Lower lobe of right lung (tissue), 2 donors: ENCODE data around the gene CNNM2. TPM values are rescaled to one million over a fixed set of nuclear protein-coding genes. Genes with fewer than 3 reads are reported as not detected.

Experiments
- ATAC-seq, 2 donors: fragments of 200-7000 bp; cut with Tn5 transposase; one replicate each; pipeline ENCODE4 v1.9.1; 2020 to 2022; ENCODE audit warnings: mild to moderate bottlenecking in 2 of 2, moderate library complexity in 2 of 2
- DNase-seq: peaks from one replicate; pipeline ENCODE4 v3.0.0-alpha.2; 2020
- H3K27ac ChIP-seq: fragments of 200-600 bp; one replicate; pipeline ENCODE4 v1.8.0; 2022
- H3K27me3 ChIP-seq: fragments of 200-600 bp; one replicate; pipeline ENCODE4 v1.8.0; 2022; ENCODE audit warnings: low read depth
- H3K36me3 ChIP-seq: fragments of 200-600 bp; one replicate; pipeline ENCODE4 v1.8.0; 2022; ENCODE audit warnings: mild to moderate bottlenecking
- H3K4me1 ChIP-seq: fragments of 200-600 bp; one replicate; pipeline ENCODE4 v1.8.0; 2022
- H3K4me3 ChIP-seq: fragments of 200-600 bp; one replicate; pipeline ENCODE4 v1.8.0; 2022; ENCODE audit warnings: mild to moderate bottlenecking
- H3K9me3 ChIP-seq: fragments of 200-600 bp; one replicate; pipeline ENCODE4 v1.8.0; 2022
- intact Hi-C: fragments of 100-400 bp; cut with DNase I; formaldehyde crosslinking; loops from one replicate; pipeline ENCODE4 v1.11.0; 2022
- total RNA-seq: library from RNA; stranded (reverse); fragmentation: NEBNext Ultra II Directional; extraction: Animal tissue kit (Norgen Biotek cat#: 25700); gene quantifications from one replicate; pipeline ENCODE4 v1.2.1, GENCODE V29; 2021
- TF ChIP-seq, protein P1 (sequence below): fragments of 200-600 bp; IDR thresholded peaks from one replicate; pipeline ENCODE4 v1.8.0; 2022; ENCODE audit warnings: antibody characterized with exemption, mild to moderate bottlenecking
- donor health status: DM: no; HTN: yes; CAD: no; lungs with severe emphysema.

The CNNM2 gene
- total RNA-seq, 1 donor from 2014 or later, result 12.1 TPM

DNA sequence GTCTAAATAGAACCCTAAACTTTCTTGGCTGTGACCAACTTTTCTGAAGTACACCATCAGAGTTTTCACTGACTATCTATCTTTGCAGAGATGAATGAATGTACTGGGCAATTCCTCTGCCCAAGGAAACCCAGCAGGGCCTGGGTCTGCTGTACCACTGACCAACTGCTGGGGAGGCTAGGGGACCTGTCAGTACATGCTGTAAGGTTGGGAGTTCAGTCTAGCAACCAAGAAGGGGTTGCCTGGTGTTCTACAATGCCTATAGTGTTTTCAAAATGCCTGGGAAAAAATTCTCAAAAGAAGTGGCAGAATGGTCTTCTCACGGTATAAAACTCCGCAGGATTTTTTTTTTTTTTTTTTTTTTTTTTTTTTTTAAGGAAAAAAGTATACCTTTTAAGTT is 168.7 kb downstream of the CNNM2 start:
- H3K27me3 ChIP-seq, result no peaks in the 10 kb centered on the region
- peaks cover 94% of the 10 kb centered on the region for H3K36me3 ChIP-seq
- intact Hi-C loops, result no loop called here
- DNase-seq, result no peak
- TF ChIP-seq, protein P1, sequence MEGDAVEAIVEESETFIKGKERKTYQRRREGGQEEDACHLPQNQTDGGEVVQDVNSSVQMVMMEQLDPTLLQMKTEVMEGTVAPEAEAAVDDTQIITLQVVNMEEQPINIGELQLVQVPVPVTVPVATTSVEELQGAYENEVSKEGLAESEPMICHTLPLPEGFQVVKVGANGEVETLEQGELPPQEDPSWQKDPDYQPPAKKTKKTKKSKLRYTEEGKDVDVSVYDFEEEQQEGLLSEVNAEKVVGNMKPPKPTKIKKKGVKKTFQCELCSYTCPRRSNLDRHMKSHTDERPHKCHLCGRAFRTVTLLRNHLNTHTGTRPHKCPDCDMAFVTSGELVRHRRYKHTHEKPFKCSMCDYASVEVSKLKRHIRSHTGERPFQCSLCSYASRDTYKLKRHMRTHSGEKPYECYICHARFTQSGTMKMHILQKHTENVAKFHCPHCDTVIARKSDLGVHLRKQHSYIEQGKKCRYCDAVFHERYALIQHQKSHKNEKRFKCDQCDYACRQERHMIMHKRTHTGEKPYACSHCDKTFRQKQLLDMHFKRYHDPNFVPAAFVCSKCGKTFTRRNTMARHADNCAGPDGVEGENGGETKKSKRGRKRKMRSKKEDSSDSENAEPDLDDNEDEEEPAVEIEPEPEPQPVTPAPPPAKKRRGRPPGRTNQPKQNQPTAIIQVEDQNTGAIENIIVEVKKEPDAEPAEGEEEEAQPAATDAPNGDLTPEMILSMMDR, result no peak
- ATAC-seq, result no peak
- no peaks in the 10 kb centered on the region for H3K9me3 ChIP-seq
- no peak overlapping the region for H3K4me3 ChIP-seq
- H3K4me1 ChIP-seq, result no peaks in the 10 kb centered on the region
- H3K27ac ChIP-seq, result no peak overlapping the region

DNA sequence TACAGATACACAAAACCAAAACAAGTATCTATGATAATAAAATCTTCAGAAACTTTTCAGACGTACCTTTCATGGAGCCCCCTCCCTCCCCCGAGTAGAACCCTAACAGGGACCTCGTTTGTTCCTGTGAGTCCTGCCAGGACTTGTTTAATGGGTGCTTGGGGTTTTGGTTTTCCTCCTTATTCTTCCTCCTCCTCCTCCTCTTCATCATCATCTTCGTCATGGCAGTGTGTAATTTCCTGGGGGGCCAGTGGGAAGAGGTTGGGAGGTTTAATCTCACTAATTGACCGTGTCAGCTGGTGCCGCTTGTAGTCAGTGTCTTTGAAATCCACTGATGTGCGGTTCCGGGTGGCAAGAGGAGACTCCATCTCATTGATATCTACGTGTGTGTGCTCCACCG is 171.4 kb downstream of the CNNM2 start:
- intact Hi-C loops, result no loop called here

DNA sequence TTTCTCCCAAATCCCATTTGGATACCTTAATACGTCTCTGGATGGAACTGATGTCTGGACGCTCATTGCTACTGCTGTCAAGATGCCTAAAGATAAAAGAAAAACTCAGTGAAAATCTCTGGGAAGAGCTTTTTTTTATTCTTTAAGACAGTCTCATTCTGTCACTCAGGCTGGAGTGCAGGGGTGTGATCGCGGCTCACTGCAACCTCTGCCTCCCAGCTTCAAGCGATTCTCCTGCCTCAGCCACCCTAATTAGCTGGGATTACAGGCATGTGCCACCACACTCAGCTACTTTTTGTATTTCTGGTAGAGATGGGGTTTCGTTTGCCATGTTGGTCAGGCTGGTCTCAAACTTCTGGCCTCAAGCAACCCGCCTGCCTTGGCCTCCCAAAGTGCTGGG is 172.8 kb downstream of the CNNM2 start:
- DNase-seq (no peak), ATAC-seq (no peak)
- no peaks in the 10 kb centered on the region for H3K4me1 ChIP-seq
- TF ChIP-seq, protein P1, result no peak
- H3K4me3 ChIP-seq, result no peak overlapping the region
- no peaks in the 10 kb centered on the region for H3K9me3 ChIP-seq
- H3K36me3 ChIP-seq, result peaks cover 98% of the 10 kb centered on the region
- no peaks in the 10 kb centered on the region for H3K27me3 ChIP-seq
- no peak overlapping the region for H3K27ac ChIP-seq
- intact Hi-C loops, result no loop called here

More for the DNA sequence above, 171.4 kb downstream of the CNNM2 start:
- no peak overlapping the region for H3K27ac ChIP-seq
- H3K27me3 ChIP-seq, result no peaks in the 10 kb centered on the region
- TF ChIP-seq, protein P1, result no peak
- H3K9me3 ChIP-seq, result no peaks in the 10 kb centered on the region
- DNase-seq (no peak), ATAC-seq (no peak)
- no peaks in the 10 kb centered on the region for H3K4me1 ChIP-seq
- H3K36me3 ChIP-seq, result peaks cover 98% of the 10 kb centered on the region
- H3K4me3 ChIP-seq, result no peak overlapping the region

DNA sequence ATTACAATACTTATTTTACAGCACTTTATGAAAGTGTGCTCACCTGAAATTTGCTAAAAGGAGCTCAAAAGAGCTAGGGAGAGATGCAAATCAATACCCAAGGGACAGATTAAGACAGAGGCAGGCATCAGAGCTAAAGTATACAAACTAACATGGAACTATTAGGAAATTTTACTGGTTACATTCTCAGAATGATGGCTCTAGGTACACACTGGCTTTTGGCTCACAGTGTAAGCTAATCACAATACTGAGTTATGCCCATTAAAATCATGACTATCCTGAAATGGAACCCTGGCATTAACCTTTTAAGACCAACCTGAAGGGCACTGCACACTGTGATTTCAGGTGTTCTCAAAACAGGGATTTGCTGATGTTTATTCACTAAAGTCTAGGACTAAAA is 176.9 kb downstream of the CNNM2 start:
- TF ChIP-seq, protein P1, result no peak
- Histone ChIP-seq H3K9me3 (no peaks in the 10 kb centered on the region), H3K4me1 (no peaks in the 10 kb centered on the region), H3K27me3 (no peaks in the 10 kb centered on the region), H3K27ac (no peak overlapping the region), H3K4me3 (no peak overlapping the region), H3K36me3 (peaks cover 100% of the 10 kb centered on the region)
- DNase-seq, result no peak
- ATAC-seq, result no peak
- intact Hi-C loops, result no loop called here

DNA sequence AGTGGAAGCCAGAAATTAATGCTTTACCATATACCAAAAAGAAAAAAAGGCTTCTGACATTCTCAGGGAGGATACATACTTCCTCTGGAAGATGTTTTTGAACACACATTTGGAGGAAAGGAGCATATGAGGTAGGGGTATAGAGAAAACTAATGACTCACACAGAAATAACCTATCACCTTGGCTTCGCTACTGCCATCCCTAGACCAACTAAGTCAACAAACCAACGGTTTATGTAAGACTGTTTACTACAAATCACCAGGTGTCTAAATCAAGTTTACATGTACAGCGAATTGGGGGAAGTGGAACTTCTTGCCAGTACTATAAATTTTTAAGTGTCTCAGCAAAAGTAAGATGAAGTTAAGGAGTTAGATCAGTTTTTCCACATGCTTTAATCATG is 178.0 kb downstream of the CNNM2 start:
- TF ChIP-seq, protein P1, result no peak
- no peak for ATAC-seq
- H3K27me3 ChIP-seq, result no peaks in the 10 kb centered on the region
- no peak overlapping the region for H3K4me3 ChIP-seq
- H3K27ac ChIP-seq, result no peak overlapping the region
- intact Hi-C loops, result no loop called here
- no peaks in the 10 kb centered on the region for H3K9me3 ChIP-seq
- no peak for DNase-seq
- H3K36me3 ChIP-seq, result peaks cover 100% of the 10 kb centered on the region
- H3K4me1 ChIP-seq, result no peaks in the 10 kb centered on the region

DNA sequence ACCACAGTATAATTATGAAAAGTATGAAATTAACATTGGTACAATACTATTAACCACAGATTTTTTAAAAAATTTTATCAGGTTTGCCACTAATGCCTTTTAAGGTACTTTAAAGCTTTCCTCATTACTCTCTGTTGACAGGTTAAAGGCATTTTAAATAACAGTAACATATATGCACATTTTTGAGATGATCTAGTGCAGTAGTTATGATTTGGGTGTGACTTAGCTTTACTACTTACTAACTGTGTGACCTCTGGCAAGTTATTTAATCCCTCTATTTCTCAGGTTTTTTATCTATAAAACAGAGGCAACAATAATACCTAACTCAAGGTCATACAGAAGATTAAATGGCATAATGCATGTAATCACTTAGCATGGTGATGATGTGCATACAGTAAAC is 180.1 kb downstream of the CNNM2 start:
- ATAC-seq (no peak), DNase-seq (no peak)
- TF ChIP-seq, protein P1, result no peak
- no peak overlapping the region for H3K4me3 ChIP-seq
- H3K27me3 ChIP-seq, result no peaks in the 10 kb centered on the region
- no peaks in the 10 kb centered on the region for H3K9me3 ChIP-seq
- no peaks in the 10 kb centered on the region for H3K4me1 ChIP-seq
- peaks cover 99% of the 10 kb centered on the region for H3K36me3 ChIP-seq
- intact Hi-C loops, result no loop called here
- H3K27ac ChIP-seq, result no peak overlapping the region
